ENCODE measurements around the gene ITGB2. TPM values are rescaled to one million over a fixed set of nuclear protein-coding genes. Genes with fewer than 3 reads are reported as not detected.
A peak's percentile ranks its signal among the peaks of the same experiment; 100 is the strongest.
"Not testable (repeated sequence)": the region's sequence is repeated elsewhere in the genome, so short reads cannot be mapped to it uniquely, and the experiment has no call there.

ITGB2 gene
- polyA plus RNA-seq, 2 donors = 7.3 to 10.0 TPM

DNA sequence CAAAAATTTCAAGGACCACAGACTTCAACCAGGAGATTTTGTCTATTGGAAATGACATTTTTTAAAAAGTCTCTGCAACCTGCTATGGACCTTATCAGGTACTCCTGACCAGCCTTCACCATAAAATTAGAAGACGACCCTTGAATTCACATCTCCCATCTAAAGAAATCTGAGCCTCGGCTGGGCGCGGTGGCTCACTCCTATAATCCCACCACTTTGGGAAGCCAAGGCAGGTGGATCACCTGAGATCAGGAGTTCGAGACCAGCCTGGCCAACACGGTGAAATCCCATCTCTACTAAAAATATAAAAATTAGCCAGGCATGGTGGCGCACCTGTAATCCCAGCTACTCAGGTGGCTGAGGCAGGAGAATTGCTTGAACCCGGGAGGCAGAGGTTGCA, 41.5 kb downstream of the ITGB2 start:
- H3K9me3 ChIP-seq (ENCODE audit: control insufficient read depth in 2 of 2, insufficient read depth in 1 of 2, low read depth in 1 of 2, low read length in 1 of 2); H3K36me3 ChIP-seq (ENCODE audit: control insufficient read depth in 2 of 2, insufficient read depth in 2 of 2, low read length in 1 of 2); H3K4me1 ChIP-seq (ENCODE audit: control insufficient read depth in 2 of 2, insufficient read depth in 2 of 2, low read length in 1 of 2); H3K27ac ChIP-seq (ENCODE audit: low read depth in 2 of 2, low read length in 1 of 2); H3K27me3 ChIP-seq (ENCODE audit: control insufficient read depth in 1 of 2, insufficient read depth in 2 of 2, low read length in 2 of 2); H3K4me3 ChIP-seq (ENCODE audit: low read depth in 1 of 2, low read length in 2 of 2): not testable (repeated sequence)
- WGBS, 2 donors = 95% methylated on average over 8 of the region's 8 CpGs

GRCh38 chr21:44878053-44878982, 42.4 kb downstream of the ITGB2 start:
- Histone ChIP-seq H3K36me3 (ENCODE audit: control insufficient read depth in 2 of 2, insufficient read depth in 2 of 2, low read length in 1 of 2) (no peaks in the 10 kb centered on the region), H3K27me3 (ENCODE audit: control insufficient read depth in 1 of 2, insufficient read depth in 2 of 2, low read length in 2 of 2) (no peaks in the 10 kb centered on the region), H3K4me1 (ENCODE audit: control insufficient read depth in 2 of 2, insufficient read depth in 2 of 2, low read length in 1 of 2) (peaks cover 0 to 2% of the 10 kb centered on the region in 2 donors), H3K9me3 (ENCODE audit: control insufficient read depth in 2 of 2, insufficient read depth in 1 of 2, low read depth in 1 of 2, low read length in 1 of 2) (no peaks in the 10 kb centered on the region), H3K4me3 (ENCODE audit: low read depth in 1 of 2, low read length in 2 of 2) (no peak overlapping the region), H3K27ac (ENCODE audit: low read depth in 2 of 2, low read length in 1 of 2) (no peak overlapping the region)
- 64 to 74% methylated on average over 13 of the region's 13 CpGs for WGBS, 2 donors

DNA sequence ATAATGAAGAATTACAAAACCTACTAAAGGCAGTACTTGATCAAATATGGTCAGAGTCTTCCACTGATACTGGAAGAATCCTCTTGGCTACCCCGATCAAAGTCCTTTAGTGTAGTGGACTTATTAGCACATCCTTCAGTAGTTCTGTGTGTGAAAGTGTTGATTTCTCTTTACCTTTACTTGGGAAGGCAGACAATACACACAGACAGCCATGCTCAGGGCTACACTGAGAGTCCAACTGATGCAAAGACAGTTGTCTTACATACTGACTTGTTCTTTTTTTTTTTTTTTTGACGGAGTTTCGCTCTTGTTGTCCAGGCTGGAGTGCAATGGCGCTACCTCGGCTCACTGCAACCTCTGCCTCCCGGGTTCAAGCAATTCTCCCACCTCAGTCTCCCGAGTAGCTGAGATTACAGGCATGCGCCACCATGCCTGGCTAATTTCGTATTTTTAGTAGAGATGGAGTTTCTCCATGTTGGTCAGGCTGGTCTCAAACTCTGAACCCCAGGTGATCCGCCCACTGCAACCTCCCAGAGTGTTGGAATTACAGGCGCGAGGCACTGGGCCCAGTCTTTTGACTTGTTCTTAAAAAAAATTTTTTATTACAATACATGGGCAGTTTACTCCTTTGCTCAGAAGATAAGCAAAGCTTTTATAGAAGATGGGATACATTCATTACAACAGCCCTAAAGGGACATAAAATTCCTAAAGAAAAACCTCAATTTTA, 43.7 kb downstream of the ITGB2 start:
- Histone ChIP-seq H3K4me1 (ENCODE audit: control insufficient read depth in 2 of 2, insufficient read depth in 2 of 2, low read length in 1 of 2) (peaks cover 4 to 5% of the 10 kb centered on the region in 2 donors), H3K27me3 (ENCODE audit: control insufficient read depth in 1 of 2, insufficient read depth in 2 of 2, low read length in 2 of 2) (no peaks in the 10 kb centered on the region), H3K36me3 (ENCODE audit: control insufficient read depth in 2 of 2, insufficient read depth in 2 of 2, low read length in 1 of 2) (no peaks in the 10 kb centered on the region), H3K9me3 (ENCODE audit: control insufficient read depth in 2 of 2, insufficient read depth in 1 of 2, low read depth in 1 of 2, low read length in 1 of 2) (no peaks in the 10 kb centered on the region), H3K4me3 (ENCODE audit: low read depth in 1 of 2, low read length in 2 of 2) (no peak overlapping the region), H3K27ac (ENCODE audit: low read depth in 2 of 2, low read length in 1 of 2) (no peak overlapping the region)
- WGBS, 2 donors = 88 to 93% methylated on average over 12 of the region's 12 CpGs

- peaks cover 7 to 14% of the 10 kb centered on the region in 2 donors for H3K4me1 ChIP-seq (ENCODE audit: control insufficient read depth in 2 of 2, insufficient read depth in 2 of 2, low read length in 1 of 2)
- H3K27ac ChIP-seq (ENCODE audit: low read depth in 2 of 2, low read length in 1 of 2) = peak overlapping the region; percentile 97 to 99
- peak overlapping the region in 1 of 2 donors; percentile 80 for H3K4me3 ChIP-seq (ENCODE audit: low read depth in 1 of 2, low read length in 2 of 2)
- H3K36me3 ChIP-seq (ENCODE audit: control insufficient read depth in 2 of 2, insufficient read depth in 2 of 2, low read length in 1 of 2) = no peaks in the 10 kb centered on the region
- H3K9me3 ChIP-seq (ENCODE audit: control insufficient read depth in 2 of 2, insufficient read depth in 1 of 2, low read depth in 1 of 2, low read length in 1 of 2) = no peaks in the 10 kb centered on the region
- 6 to 9% methylated on average over 6 of the region's 6 CpGs for WGBS, 2 donors
- H3K27me3 ChIP-seq (ENCODE audit: control insufficient read depth in 1 of 2, insufficient read depth in 2 of 2, low read length in 2 of 2) = no peaks in the 10 kb centered on the region
These were observed 45.4 kb downstream of the ITGB2 start for GRCh38 chr21:44875316-44875700.

DNA sequence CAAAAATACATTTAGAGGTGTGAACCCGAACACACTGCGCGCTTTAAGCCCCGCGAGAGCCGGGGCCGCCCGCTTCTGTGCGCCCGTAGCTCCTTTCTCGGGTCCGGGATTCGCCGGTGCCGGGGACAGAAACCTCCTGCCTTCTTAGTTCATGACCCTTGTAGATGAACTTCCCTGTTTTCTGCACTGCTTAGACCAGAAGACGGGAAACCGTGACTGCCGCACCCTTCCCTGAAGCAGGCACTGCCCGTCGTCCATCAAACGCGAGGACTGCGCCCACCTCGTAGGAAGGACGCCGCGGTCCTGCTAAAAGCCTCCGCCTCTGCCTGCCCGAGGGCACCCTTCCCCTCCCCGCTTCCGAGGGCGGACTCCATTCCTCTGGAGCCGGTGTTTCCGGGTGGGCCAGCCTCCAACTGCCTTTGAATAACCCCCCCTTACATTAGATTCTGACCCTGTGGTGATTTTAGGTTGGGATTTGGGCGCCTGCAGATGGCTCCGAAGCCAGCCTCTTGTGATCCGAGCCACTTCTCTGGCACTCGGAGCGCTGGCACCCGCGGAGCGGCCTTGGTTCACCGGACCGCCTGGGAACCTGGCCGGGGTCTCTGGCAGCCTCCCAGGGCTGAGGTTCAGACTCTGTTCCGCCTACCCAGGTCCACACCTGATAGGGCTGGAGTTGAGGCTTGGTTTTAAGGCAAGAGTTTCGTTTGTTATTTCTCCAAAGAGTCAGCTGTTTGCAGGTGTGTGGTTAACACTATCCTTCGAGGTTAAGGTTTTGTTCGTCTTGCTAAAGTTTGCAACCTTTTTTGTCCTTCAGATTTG, 46.0 kb downstream of the ITGB2 start:
- WGBS, 2 donors = 4 to 6% methylated on average over 49 of the region's 49 CpGs
- Histone ChIP-seq H3K4me1 (ENCODE audit: control insufficient read depth in 2 of 2, insufficient read depth in 2 of 2, low read length in 1 of 2) (peaks cover 7 to 15% of the 10 kb centered on the region in 2 donors), H3K9me3 (ENCODE audit: control insufficient read depth in 2 of 2, insufficient read depth in 1 of 2, low read depth in 1 of 2, low read length in 1 of 2) (no peaks in the 10 kb centered on the region), H3K36me3 (ENCODE audit: control insufficient read depth in 2 of 2, insufficient read depth in 2 of 2, low read length in 1 of 2) (no peaks in the 10 kb centered on the region), H3K27me3 (ENCODE audit: control insufficient read depth in 1 of 2, insufficient read depth in 2 of 2, low read length in 2 of 2) (no peaks in the 10 kb centered on the region), H3K27ac (ENCODE audit: low read depth in 2 of 2, low read length in 1 of 2) (peak overlapping the region; percentile 97 to 99), H3K4me3 (ENCODE audit: low read depth in 1 of 2, low read length in 2 of 2) (peak overlapping the region; percentile 80 to 90)

GRCh38 chr21:44874240-44874496, 46.5 kb downstream of the ITGB2 start:
- Histone ChIP-seq H3K27ac (ENCODE audit: low read depth in 2 of 2, low read length in 1 of 2) (peak overlapping the region; percentile 97 to 99), H3K9me3 (ENCODE audit: control insufficient read depth in 2 of 2, insufficient read depth in 1 of 2, low read depth in 1 of 2, low read length in 1 of 2) (no peaks in the 10 kb centered on the region), H3K36me3 (ENCODE audit: control insufficient read depth in 2 of 2, insufficient read depth in 2 of 2, low read length in 1 of 2) (no peaks in the 10 kb centered on the region), H3K4me3 (ENCODE audit: low read depth in 1 of 2, low read length in 2 of 2) (peak overlapping the region; percentile 80 to 90), H3K4me1 (ENCODE audit: control insufficient read depth in 2 of 2, insufficient read depth in 2 of 2, low read length in 1 of 2) (peaks cover 7 to 17% of the 10 kb centered on the region in 2 donors), H3K27me3 (ENCODE audit: control insufficient read depth in 1 of 2, insufficient read depth in 2 of 2, low read length in 2 of 2) (no peaks in the 10 kb centered on the region)
- WGBS, 2 donors = 1 to 2% methylated on average over 20 of the region's 20 CpGs

GRCh38 chr21:44873356-44874239, 47.1 kb downstream of the ITGB2 start, which contains the start of gene PTTG1IP:
TSS of gene PTTG1IP (minus strand) at chr21:44873690. CDS start at chr21:44873616, 74 bp downstream.
- no peaks in the 10 kb centered on the region for H3K36me3 ChIP-seq (ENCODE audit: control insufficient read depth in 2 of 2, insufficient read depth in 2 of 2, low read length in 1 of 2)
- H3K9me3 ChIP-seq (ENCODE audit: control insufficient read depth in 2 of 2, insufficient read depth in 1 of 2, low read depth in 1 of 2, low read length in 1 of 2) = no peaks in the 10 kb centered on the region
- H3K27ac ChIP-seq (ENCODE audit: low read depth in 2 of 2, low read length in 1 of 2) = peak within 1 kb of the TSS; percentile 97 to 99
- H3K4me3 ChIP-seq (ENCODE audit: low read depth in 1 of 2, low read length in 2 of 2) = peak within 1 kb of the TSS; percentile 80 to 90
- no peaks in the 10 kb centered on the region for H3K27me3 ChIP-seq (ENCODE audit: control insufficient read depth in 1 of 2, insufficient read depth in 2 of 2, low read length in 2 of 2)
- 0% methylated on average over 109 to 123 of the region's 123 CpGs for WGBS, 2 donors
- H3K4me1 ChIP-seq (ENCODE audit: control insufficient read depth in 2 of 2, insufficient read depth in 2 of 2, low read length in 1 of 2) = peaks cover 7 to 17% of the 10 kb centered on the region in 2 donors

DNA sequence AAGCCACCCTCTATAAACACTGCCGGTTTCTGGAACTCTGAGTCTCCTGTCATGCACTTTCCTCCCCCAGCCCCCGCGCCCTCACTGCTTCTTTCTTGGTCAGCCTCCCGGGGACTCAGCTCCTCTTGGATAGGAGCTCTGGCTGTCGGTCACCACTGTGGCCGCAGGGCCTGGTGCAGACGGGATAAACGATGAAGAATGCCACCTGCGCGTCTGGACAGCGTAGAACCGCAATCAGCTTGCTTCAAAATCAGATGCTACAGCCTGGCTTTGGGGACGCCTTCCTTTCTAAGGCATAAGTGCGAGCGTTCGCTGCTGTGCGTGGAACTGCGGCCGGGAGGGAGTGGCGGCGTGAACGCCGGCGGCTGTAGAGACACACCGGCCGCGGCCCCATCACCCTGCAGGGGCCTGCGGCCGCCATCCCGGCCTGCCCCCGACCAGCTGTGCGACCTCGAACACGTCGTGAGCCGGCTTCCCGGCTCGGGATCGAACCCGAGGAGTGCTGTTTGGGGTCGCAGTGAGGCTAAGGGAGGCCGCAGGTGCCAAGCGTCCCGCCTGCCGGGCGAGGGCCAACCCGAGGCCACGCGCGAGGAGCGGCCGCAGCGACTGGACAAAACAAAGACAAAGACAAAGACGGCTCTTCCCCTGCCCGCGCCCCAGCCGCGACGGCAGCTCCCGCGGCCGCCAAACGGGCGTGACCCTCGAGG, 47.9 kb downstream of the ITGB2 start:
- Histone ChIP-seq H3K27me3 (ENCODE audit: control insufficient read depth in 1 of 2, insufficient read depth in 2 of 2, low read length in 2 of 2) (no peaks in the 10 kb centered on the region), H3K4me1 (ENCODE audit: control insufficient read depth in 2 of 2, insufficient read depth in 2 of 2, low read length in 1 of 2) (peaks cover 7 to 17% of the 10 kb centered on the region in 2 donors), H3K27ac (ENCODE audit: low read depth in 2 of 2, low read length in 1 of 2) (peak overlapping the region; percentile 90 to 99), H3K36me3 (ENCODE audit: control insufficient read depth in 2 of 2, insufficient read depth in 2 of 2, low read length in 1 of 2) (no peaks in the 10 kb centered on the region), H3K9me3 (ENCODE audit: control insufficient read depth in 2 of 2, insufficient read depth in 1 of 2, low read depth in 1 of 2, low read length in 1 of 2) (no peaks in the 10 kb centered on the region), H3K4me3 (ENCODE audit: low read depth in 1 of 2, low read length in 2 of 2) (peak overlapping the region; percentile 80 to 90)
- WGBS, 2 donors = 0 to 1% methylated on average over 58 to 65 of the region's 65 CpGs

All from esophagus (tissue), 2 donors.